Stimulated activated CD8-positive, alpha-beta memory T cell treated with anti-CD3 and anti-CD28 coated beads, Interleukin-4, amount 100 ng/mL, for 48 hours (primary cell): ENCODE data around the gene EFNA2.
"Not testable (repeated sequence)": the region's sequence is repeated elsewhere in the genome, so short reads cannot be mapped to it uniquely, and the experiment has no call there.

Experiments
- DNase-seq: peaks from one replicate; pipeline ENCODE4 v3.0.0-alpha.2; 2020

The EFNA2 gene

GRCh38 chr19:1322198-1322981 is 36.7 kb downstream of the EFNA2 start:
- no peak for DNase-seq

DNA sequence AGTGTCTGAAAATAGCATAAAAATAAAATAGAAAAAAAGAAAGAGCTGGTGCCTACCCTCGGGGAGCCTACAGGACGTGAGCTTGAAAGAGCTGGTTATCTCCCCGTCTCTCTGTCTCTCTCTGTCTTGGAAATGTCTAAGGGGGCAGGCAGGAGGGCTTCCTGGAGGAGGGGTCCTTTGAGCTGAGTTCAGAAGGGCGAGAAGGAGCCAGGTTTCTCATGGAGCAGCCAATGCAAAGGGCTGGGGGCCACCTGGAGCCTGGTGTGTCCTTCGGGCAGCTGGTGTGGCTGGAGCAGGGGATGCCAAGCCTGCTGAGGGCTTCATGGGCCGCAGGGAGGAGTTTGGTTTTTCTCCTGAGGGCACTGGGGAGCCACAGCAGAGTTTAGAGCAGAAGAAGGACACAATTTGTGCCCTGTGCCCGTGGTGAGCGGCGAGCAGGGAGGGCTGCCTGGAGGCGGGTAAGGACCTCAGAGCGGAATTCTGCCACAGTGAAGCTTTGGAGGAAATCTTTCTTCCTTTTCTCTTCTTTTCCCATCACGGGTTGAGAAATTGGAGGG is 38.7 kb downstream of the EFNA2 start:
- DNase-seq = no peak

DNA sequence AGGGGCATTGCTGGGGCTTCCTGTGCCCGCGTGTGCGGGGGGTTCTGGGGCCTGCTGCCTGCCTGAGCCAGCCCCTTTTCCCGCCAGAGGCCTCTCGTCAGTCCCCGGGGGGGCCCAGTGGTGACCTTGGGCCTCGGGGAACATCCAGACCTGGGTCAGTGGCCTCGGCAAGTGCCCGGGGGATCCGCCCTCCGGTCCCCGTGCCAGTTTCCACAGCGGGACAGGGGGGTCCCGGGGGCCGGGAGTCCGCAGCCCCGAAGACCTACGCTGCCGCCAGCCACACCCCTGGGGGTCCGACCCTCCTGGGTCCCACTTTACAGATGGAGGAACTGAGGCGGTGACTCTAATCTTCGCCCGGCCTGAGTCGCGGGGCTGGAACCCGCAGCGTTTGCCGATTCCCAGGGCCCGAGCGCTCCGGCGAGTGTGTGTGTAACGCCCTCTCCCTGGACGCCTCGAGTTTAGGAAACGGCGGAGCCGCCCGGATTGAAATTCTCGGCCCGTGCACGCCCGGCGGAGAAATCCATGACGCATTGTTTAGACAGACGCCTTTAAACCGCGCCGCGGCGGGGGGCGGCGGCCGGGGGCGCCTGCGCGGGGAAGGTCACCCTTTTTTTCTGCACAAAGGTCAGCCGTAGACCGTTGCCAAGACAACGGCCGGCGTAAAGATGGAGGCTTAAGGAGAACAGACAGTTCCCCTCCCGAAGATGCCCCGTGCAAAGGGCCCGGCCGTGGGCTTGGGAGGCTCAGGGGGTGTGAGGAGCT is 39.3 kb downstream of the EFNA2 start:
- DNase-seq = peak; percentile 55

DNA sequence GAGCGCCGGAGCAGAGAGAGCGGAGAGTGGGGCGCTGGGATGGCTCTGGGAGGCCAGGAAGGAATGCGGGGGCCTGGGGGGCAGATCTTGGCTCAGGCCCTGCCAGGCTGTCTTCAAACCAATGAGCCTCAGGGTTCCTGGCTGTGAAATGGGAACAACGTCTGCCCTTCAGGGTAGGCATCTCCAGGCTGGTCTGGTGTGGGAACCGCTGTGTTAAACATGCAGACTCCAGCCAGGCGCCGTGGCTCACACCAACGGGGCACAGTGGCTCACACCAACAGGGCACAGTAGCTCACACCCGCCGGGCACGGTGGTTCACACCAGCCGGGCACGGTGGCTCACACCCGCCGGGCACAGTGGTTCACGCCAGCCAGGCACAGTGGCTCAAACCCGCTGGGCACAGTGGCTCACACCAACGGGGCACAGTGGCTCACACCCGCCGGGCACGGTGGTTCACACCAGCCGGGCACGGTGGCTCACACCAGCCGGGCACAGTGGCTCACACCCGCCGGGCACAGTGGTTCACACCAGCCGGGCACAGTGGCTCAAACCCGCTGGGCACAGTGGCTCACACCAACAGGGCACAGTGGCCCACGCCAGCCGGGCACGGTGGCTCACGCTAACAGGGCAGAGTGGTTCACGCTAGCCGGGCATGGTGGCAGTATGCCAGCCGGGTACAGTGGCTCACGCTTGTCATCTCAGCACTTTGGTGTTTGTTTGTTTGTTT is 40.1 kb downstream of the EFNA2 start:
- no peak for DNase-seq

GRCh38 chr19:1327125-1327524 is 41.5 kb downstream of the EFNA2 start:
- no peak for DNase-seq

GRCh38 chr19:1332208-1332607 is 46.5 kb downstream of the EFNA2 start:
- DNase-seq = not testable (repeated sequence)

- DNase-seq = no peak
Measured at GRCh38 chr19:1336079-1336684, 50.5 kb downstream of the EFNA2 start.

- DNase-seq = no peak
Measured at GRCh38 chr19:1340681-1341469, 55.2 kb downstream of the EFNA2 start.

GRCh38 chr19:1343041-1343440 is 57.4 kb downstream of the EFNA2 start:
- DNase-seq = no peak

- DNase-seq = no peak
Measured at GRCh38 chr19:1349211-1349610, 63.5 kb downstream of the EFNA2 start.

GRCh38 chr19:1350867-1351266 is 65.2 kb downstream of the EFNA2 start:
- no peak for DNase-seq
